Thoracic aorta (tissue), 2 donors: Measurements from ENCODE around the gene NPDC1. TPM values are rescaled to one million over a fixed set of nuclear protein-coding genes. Genes with fewer than 3 reads are reported as not detected.

Experiments used
- ATAC-seq: fragments of 150-250 bp; one replicate; pipeline ENCODE4 v1.8.0; 2017; ENCODE audit warnings: low read depth; ENCODE audit not compliant: insufficient number of reproducible peaks, low FRiP score
- DNase-seq: peaks from one replicate; pipeline ENCODE4 v3.0.0-alpha.2; 2020; ENCODE audit warnings: low spot score
- H3K27ac ChIP-seq, 2 donors: fragments of 200-600 bp; sonication (generic); 1 replicate in 1 of 2; 2 replicates in 1 of 2; pipeline ENCODE4 v1.5.1; 2016; ENCODE audit warnings: mild to moderate bottlenecking in 2 of 2, moderate library complexity in 2 of 2
- H3K27me3 ChIP-seq: fragments of 200-600 bp; sonication (generic); replicated peaks from 2 replicates; pipeline ENCODE4 v1.6.0; 2016; ENCODE audit warnings: mild to moderate bottlenecking; ENCODE audit not compliant: insufficient read depth
- H3K36me3 ChIP-seq: fragments of 200-600 bp; sonication (generic); one replicate; pipeline ENCODE4 v1.5.1; 2016
- H3K4me1 ChIP-seq, 2 donors: fragments of 200-600 bp; sonication (generic); 1 replicate in 1 of 2; 2 replicates in 1 of 2; pipeline versions ENCODE4 v1.5.1 to v1.6.0; 2016; ENCODE audit warnings: low read depth in 2 of 2, mild to moderate bottlenecking in 1 of 2; ENCODE audit not compliant: control insufficient read depth in 1 of 2
- H3K4me3 ChIP-seq: fragments of 200-600 bp; sonication (generic); 2 replicates; pipeline ENCODE4 v1.5.1; 2016; ENCODE audit warnings: mild to moderate bottlenecking
- H3K9me3 ChIP-seq: fragments of 200-600 bp; sonication (generic); 2 replicates; pipeline ENCODE4 v1.5.1; 2016
- CTCF ChIP-seq: fragments of 200-600 bp; sonication (generic); IDR thresholded peaks from one replicate; pipeline ENCODE4 v1.5.1; 2019; ENCODE audit warnings: antibody characterized with exemption
- total RNA-seq, 2 donors: library from RNA; depleted of rRNA; stranded (reverse); fragments of >200 nt; gene quantifications; one replicate each; pipeline versions ENCODE4 v1.1.0 to v1.2.3, GENCODE V29; 2016

Gene NPDC1
- total RNA-seq, 2 donors from 2014 or later = 71.5 to 95.8 TPM

- no peak overlapping the region for H3K4me3 ChIP-seq
- peaks cover 7 to 23% of the 10 kb centered on the region in 2 donors for H3K4me1 ChIP-seq
These were observed 9.7 kb upstream of the NPDC1 start for GRCh38 chr9:137055385-137056364.

GRCh38 chr9:137054932-137055384, 9.0 kb upstream of the NPDC1 start:
- Histone ChIP-seq H3K4me3 (no peak overlapping the region), H3K27ac (no peak overlapping the region)
- ATAC-seq = no peak

More at GRCh38 chr9:137055385-137056364, 9.7 kb upstream of the NPDC1 start:
- no peak for ATAC-seq
- H3K27me3 ChIP-seq = peaks cover 8% of the 10 kb centered on the region
- DNase-seq = no peak
- no peaks in the 10 kb centered on the region for H3K9me3 ChIP-seq
- TF ChIP-seq CTCF = no peak
- H3K27ac ChIP-seq = no peak overlapping the region
- H3K36me3 ChIP-seq = no peaks in the 10 kb centered on the region

GRCh38 chr9:137053944-137054931, 8.3 kb upstream of the NPDC1 start, which contains the start of gene ENTPD2:
Gene ENTPD2 (minus strand): TSS chr9:137054061. CDS start chr9:137053997, 64 bp downstream.
- H3K27ac ChIP-seq = no peak within 1 kb of the TSS
- H3K36me3 ChIP-seq = no peaks in the 10 kb centered on the region
- H3K4me1 ChIP-seq = peaks cover 7 to 23% of the 10 kb centered on the region in 2 donors
- no peak for TF ChIP-seq CTCF
- DNase-seq (no peak), ATAC-seq (no peak)
- H3K9me3 ChIP-seq = no peaks in the 10 kb centered on the region
- H3K4me3 ChIP-seq = peak within 1 kb of the TSS; percentile 48
- peaks cover 14% of the 10 kb centered on the region for H3K27me3 ChIP-seq

More at GRCh38 chr9:137054932-137055384, 9.0 kb upstream of the NPDC1 start:
- no peak for DNase-seq
- Histone ChIP-seq H3K27me3 (peaks cover 8% of the 10 kb centered on the region), H3K4me1 (peaks cover 7 to 23% of the 10 kb centered on the region in 2 donors), H3K9me3 (no peaks in the 10 kb centered on the region), H3K36me3 (no peaks in the 10 kb centered on the region)
- no peak for TF ChIP-seq CTCF

- Histone ChIP-seq H3K36me3 (no peaks in the 10 kb centered on the region), H3K4me1 (peaks cover 7 to 23% of the 10 kb centered on the region in 2 donors), H3K9me3 (no peaks in the 10 kb centered on the region), H3K27ac (no peak overlapping the region), H3K4me3 (peak overlapping the region; percentile 48), H3K27me3 (peaks cover 17% of the 10 kb centered on the region)
- no peak for DNase-seq
- no peak for ATAC-seq
- TF ChIP-seq CTCF = no peak
These were observed 7.3 kb upstream of the NPDC1 start for GRCh38 chr9:137052998-137053943.
